SK-N-MC (cell line): ENCODE data around the gene SYNM.
"Not testable (repeated sequence)": the region's sequence is repeated elsewhere in the genome, so short reads cannot be mapped to it uniquely, and the experiment has no call there.

Experiments
- DNase-seq: peaks from one replicate; pipeline ENCODE4 v3.0.0-alpha.2; 2011; ENCODE audit warnings: low read depth, low spot score
- H3K27ac ChIP-seq: fragments of 200-600 bp; sonication (generic); 2 replicates; pipeline ENCODE4 v1.5.1; 2016; ENCODE audit warnings: mixed run types
- H3K36me3 ChIP-seq: fragments of 200-600 bp; sonication (generic); 2 replicates; pipeline ENCODE4 v1.6.1; 2017; ENCODE audit warnings: antibody characterized with exemption, low read length, mixed read lengths; ENCODE audit not compliant: insufficient read depth
- H3K4me3 ChIP-seq: fragments of 200-600 bp; sonication (generic); 2 replicates; pipeline ENCODE4 v1.5.1; 2016
- H3K9ac ChIP-seq: fragments of 200-600 bp; sonication (generic); 2 replicates; pipeline ENCODE4 v1.8.0; 2017; ENCODE audit warnings: mixed run types, mixed read lengths; ENCODE audit not compliant: insufficient read length
- H3K9me3 ChIP-seq: fragments of 200-600 bp; sonication (generic); 2 replicates; pipeline ENCODE4 v1.6.1; 2017; ENCODE audit warnings: low read depth, mild to moderate bottlenecking, antibody characterized with exemption, low read length, moderate library complexity, mixed read lengths
- EZH2 ChIP-seq: fragments of 200-600 bp; sonication (generic); IDR thresholded peaks from one replicate; pipeline ENCODE4 v1.6.1; 2017; ENCODE audit warnings: antibody characterized with exemption
- FOXP2 ChIP-seq: optimal IDR thresholded peaks from 2 replicates; pipeline ENCODE3; 2011; ENCODE audit warnings: mild to moderate bottlenecking, moderate library complexity; ENCODE audit not compliant: insufficient read depth; ENCODE audit errors: extremely low read length, control extremely low read depth
- POLR2AphosphoS5 ChIP-seq: IDR thresholded peaks from 2 replicates; pipeline ENCODE4 v1.6.1; 2012; ENCODE audit warnings: mild to moderate bottlenecking, low read depth, low read length, borderline replicate concordance

SYNM gene

GRCh38 chr15:99104788-99105513, at the start of gene SYNM:
TSS of gene SYNM (plus strand) at chr15:99105080. CDS start at chr15:99105200, 120 bp downstream.
- H3K9ac ChIP-seq, result no peak within 1 kb of the TSS
- no peak for DNase-seq
- H3K9me3 ChIP-seq, result no peaks in the 10 kb centered on the region
- no peak for TF ChIP-seq EZH2
- TF ChIP-seq POLR2AphosphoS5, result no peak
- TF ChIP-seq FOXP2, result no peak
- H3K36me3 ChIP-seq, result no peaks in the 10 kb centered on the region
- no peak within 1 kb of the TSS for H3K27ac ChIP-seq
- H3K4me3 ChIP-seq, result peak within 1 kb of the TSS; percentile 82

- no peaks in the 10 kb centered on the region for H3K9me3 ChIP-seq
- H3K27ac ChIP-seq, result no peak overlapping the region
- DNase-seq, result no peak
- H3K4me3 ChIP-seq, result no peak overlapping the region
- H3K9ac ChIP-seq, result no peak overlapping the region
- TF ChIP-seq FOXP2 (no peak), EZH2 (no peak), POLR2AphosphoS5 (no peak)
- H3K36me3 ChIP-seq, result no peaks in the 10 kb centered on the region
Measured at GRCh38 chr15:99055555-99056134, 49.2 kb upstream of the SYNM start.

- H3K27ac ChIP-seq, result no peak overlapping the region
- H3K36me3 ChIP-seq, result no peaks in the 10 kb centered on the region
- no peak for TF ChIP-seq EZH2
- no peak for TF ChIP-seq FOXP2
- no peak for TF ChIP-seq POLR2AphosphoS5
- no peaks in the 10 kb centered on the region for H3K9me3 ChIP-seq
- no peak for DNase-seq
- H3K9ac ChIP-seq, result no peak overlapping the region
- H3K4me3 ChIP-seq, result no peak overlapping the region
Measured at GRCh38 chr15:99057020-99057419, 47.9 kb upstream of the SYNM start.

- Histone ChIP-seq H3K36me3 (no peaks in the 10 kb centered on the region), H3K27ac (no peak overlapping the region), H3K9ac (no peak overlapping the region), H3K9me3 (no peaks in the 10 kb centered on the region), H3K4me3 (no peak overlapping the region)
- no peak for DNase-seq
- TF ChIP-seq POLR2AphosphoS5 (no peak), EZH2 (no peak), FOXP2 (no peak)
Measured at GRCh38 chr15:99057697-99058420, 47.0 kb upstream of the SYNM start.

GRCh38 chr15:99058421-99058870, 46.4 kb upstream of the SYNM start:
- Histone ChIP-seq H3K36me3 (no peaks in the 10 kb centered on the region), H3K27ac (no peak overlapping the region), H3K9ac (no peak overlapping the region), H3K9me3 (no peaks in the 10 kb centered on the region), H3K4me3 (peak overlapping the region; percentile 73)
- DNase-seq, result no peak
- TF ChIP-seq POLR2AphosphoS5 (no peak), EZH2 (no peak), FOXP2 (no peak)

- H3K27ac ChIP-seq, result no peak overlapping the region
- TF ChIP-seq POLR2AphosphoS5, result no peak
- no peak for TF ChIP-seq FOXP2
- no peak for TF ChIP-seq EZH2
- peak overlapping the region; percentile 90 for H3K4me3 ChIP-seq
- peak overlapping the region; percentile 83 for H3K9ac ChIP-seq
- no peak for DNase-seq
- no peaks in the 10 kb centered on the region for H3K9me3 ChIP-seq
- no peaks in the 10 kb centered on the region for H3K36me3 ChIP-seq
Measured at GRCh38 chr15:99059010-99059981, 45.6 kb upstream of the SYNM start.

- H3K9ac ChIP-seq, H3K27ac ChIP-seq, H3K9me3 ChIP-seq, H3K36me3 ChIP-seq, H3K4me3 ChIP-seq, DNase-seq: not testable (repeated sequence)
Measured at GRCh38 chr15:99060186-99060585, 44.7 kb upstream of the SYNM start.

GRCh38 chr15:99062226-99062625, 42.7 kb upstream of the SYNM start:
- Histone ChIP-seq H3K27ac (no peak overlapping the region), H3K36me3 (no peaks in the 10 kb centered on the region), H3K9me3 (no peaks in the 10 kb centered on the region), H3K9ac (no peak overlapping the region), H3K4me3 (no peak overlapping the region)
- TF ChIP-seq FOXP2 (no peak), POLR2AphosphoS5 (no peak)
- DNase-seq, result no peak
